Endodermal cell (in vitro differentiated cells): ENCODE data around the gene TMEM72. TPM values are rescaled to one million over a fixed set of nuclear protein-coding genes. Genes with fewer than 3 reads are reported as not detected.

Source experiments
- DNase-seq: peaks from one replicate; pipeline ENCODE4 v3.0.0-alpha.2; 2017
- H3K27ac ChIP-seq: 2 replicates; pipeline ENCODE4 v1.5.1; 2013; ENCODE audit warnings: mild to moderate bottlenecking, low read depth, low read length, moderate library complexity
- H3K27me3 ChIP-seq: 2 replicates; pipeline ENCODE4 v1.6.1; 2013; ENCODE audit warnings: mild to moderate bottlenecking, low read length, moderate library complexity; ENCODE audit not compliant: insufficient read depth, control insufficient read depth, poor library complexity, severe bottlenecking
- H3K36me3 ChIP-seq: 2 replicates; pipeline ENCODE4 v1.7.0; 2013; ENCODE audit warnings: mild to moderate bottlenecking, low read length, moderate library complexity; ENCODE audit not compliant: control insufficient read depth, insufficient read depth
- H3K4me1 ChIP-seq: one replicate; pipeline ENCODE4 v1.7.0; 2013; ENCODE audit warnings: low read length; ENCODE audit not compliant: control insufficient read depth, insufficient read depth
- H3K4me3 ChIP-seq: 2 replicates; pipeline ENCODE4 v1.5.1; 2013; ENCODE audit warnings: mild to moderate bottlenecking, low read length, moderate library complexity
- H3K9ac ChIP-seq: 2 replicates; pipeline ENCODE4 v1.6.1; 2013; ENCODE audit warnings: mild to moderate bottlenecking, low read length, moderate library complexity; ENCODE audit not compliant: poor library complexity, severe bottlenecking; ENCODE audit errors: extremely low read depth
- H3K9me3 ChIP-seq: 2 replicates; pipeline ENCODE4 v1.6.1; 2013; ENCODE audit warnings: mild to moderate bottlenecking, low read length, moderate library complexity; ENCODE audit not compliant: control insufficient read depth
- H3K27ac Mint-ChIP-seq: 2 replicates; pipeline ENCODE4 v1.8.0; 2020; ENCODE audit warnings: mixed read lengths
- H3K27me3 Mint-ChIP-seq: 2 replicates; pipeline ENCODE4 v1.8.0; 2021; ENCODE audit warnings: mild to moderate bottlenecking, mixed read lengths; ENCODE audit not compliant: insufficient read depth
- H3K36me3 Mint-ChIP-seq: 2 replicates; pipeline ENCODE4 v1.8.0; 2020; ENCODE audit warnings: low read depth, mixed read lengths
- H3K4me1 Mint-ChIP-seq: 2 replicates; pipeline ENCODE4 v1.8.0; 2020; ENCODE audit warnings: mixed read lengths
- H3K4me3 Mint-ChIP-seq: 2 replicates; pipeline ENCODE4 v1.8.0; 2020; ENCODE audit warnings: mild to moderate bottlenecking, moderate library complexity, mixed read lengths
- H3K9me3 Mint-ChIP-seq: 2 replicates; pipeline ENCODE4 v1.8.0; 2020; ENCODE audit warnings: mild to moderate bottlenecking, mixed read lengths
- WGBS, 2 experiments: methylation state at CpG; one replicate each; pipeline versions ENCODE4 v1.1.5 to v1.1.7; 2013; ENCODE audit warnings: missing lambda C conversion rate in 2 of 2, mixed read lengths in 1 of 2; ENCODE audit not compliant: insufficient coverage in 1 of 2, insufficient read length in 1 of 2; 5-methylcytosine and 5-hydroxymethylcytosine counted together
- total RNA-seq, 2 donors: library from RNA; stranded (reverse); fragmentation: NEBNext Ultra II Directional in 1 of 2; extraction: Animal tissue kit (Norgen Biotek cat#: 25700) in 1 of 2; gene quantifications; 2 replicates in 1 of 2; 3 replicates in 1 of 2; pipeline ENCODE4 v1.2.1, GENCODE V29; 2021
- TF ChIP-seq, protein P1 (sequence below): fragments of 200-600 bp; sonication (generic); conservative IDR thresholded peaks from 2 replicates; pipeline ENCODE4 v1.5.0; 2021; ENCODE audit warnings: antibody characterized with exemption, mild to moderate bottlenecking

TMEM72 gene
- total RNA-seq, 2 donors from 2014 or later = not detected

DNA sequence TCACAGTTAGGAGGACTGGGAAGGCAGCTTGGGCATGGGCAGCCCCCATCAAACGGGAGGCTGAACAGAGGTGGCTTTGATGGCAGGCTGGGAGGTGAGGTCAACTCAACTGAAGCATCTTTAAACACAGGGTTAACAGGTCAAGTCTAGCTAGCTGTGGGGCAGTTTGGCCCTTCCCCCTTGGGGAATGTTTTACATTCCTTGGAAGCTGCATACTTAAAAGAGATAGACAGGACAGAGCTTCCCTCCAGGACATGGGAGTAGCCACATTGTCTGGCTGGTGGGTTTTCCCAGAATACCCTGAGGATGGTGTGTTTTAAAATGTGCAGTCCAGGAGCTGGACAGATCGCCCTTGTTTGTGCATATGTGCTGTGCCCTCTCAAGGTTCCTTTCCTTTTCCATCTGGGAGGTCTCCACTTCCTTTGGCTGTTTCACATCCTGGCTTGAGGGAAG lies 41.7 kb downstream of the TMEM72 start:
- peaks cover 2% of the 10 kb centered on the region for H3K9me3 Mint-ChIP-seq
- H3K36me3 Mint-ChIP-seq = peaks cover 8% of the 10 kb centered on the region
- Histone ChIP-seq H3K4me3 (no peak overlapping the region), H3K4me1 (no peaks in the 10 kb centered on the region), H3K27me3 (no peaks in the 10 kb centered on the region), H3K36me3 (no peaks in the 10 kb centered on the region), H3K27ac (peak overlapping the region; percentile 12), H3K9me3 (no peaks in the 10 kb centered on the region), H3K9ac (no peak overlapping the region)
- TF ChIP-seq, protein P1, sequence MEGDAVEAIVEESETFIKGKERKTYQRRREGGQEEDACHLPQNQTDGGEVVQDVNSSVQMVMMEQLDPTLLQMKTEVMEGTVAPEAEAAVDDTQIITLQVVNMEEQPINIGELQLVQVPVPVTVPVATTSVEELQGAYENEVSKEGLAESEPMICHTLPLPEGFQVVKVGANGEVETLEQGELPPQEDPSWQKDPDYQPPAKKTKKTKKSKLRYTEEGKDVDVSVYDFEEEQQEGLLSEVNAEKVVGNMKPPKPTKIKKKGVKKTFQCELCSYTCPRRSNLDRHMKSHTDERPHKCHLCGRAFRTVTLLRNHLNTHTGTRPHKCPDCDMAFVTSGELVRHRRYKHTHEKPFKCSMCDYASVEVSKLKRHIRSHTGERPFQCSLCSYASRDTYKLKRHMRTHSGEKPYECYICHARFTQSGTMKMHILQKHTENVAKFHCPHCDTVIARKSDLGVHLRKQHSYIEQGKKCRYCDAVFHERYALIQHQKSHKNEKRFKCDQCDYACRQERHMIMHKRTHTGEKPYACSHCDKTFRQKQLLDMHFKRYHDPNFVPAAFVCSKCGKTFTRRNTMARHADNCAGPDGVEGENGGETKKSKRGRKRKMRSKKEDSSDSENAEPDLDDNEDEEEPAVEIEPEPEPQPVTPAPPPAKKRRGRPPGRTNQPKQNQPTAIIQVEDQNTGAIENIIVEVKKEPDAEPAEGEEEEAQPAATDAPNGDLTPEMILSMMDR = no peak
- peak; percentile 64 for DNase-seq
- H3K4me1 Mint-ChIP-seq = peaks cover 12% of the 10 kb centered on the region
- 77 to 100% methylated on average over 1 to 2 of the region's 2 CpGs for WGBS, 2 experiments
- no peak overlapping the region for H3K4me3 Mint-ChIP-seq
- no peaks in the 10 kb centered on the region for H3K27me3 Mint-ChIP-seq
- no peak overlapping the region for H3K27ac Mint-ChIP-seq

- peaks cover 2% of the 10 kb centered on the region for H3K9me3 Mint-ChIP-seq
- H3K4me3 ChIP-seq = no peak overlapping the region
- no peak for DNase-seq
- H3K4me1 Mint-ChIP-seq = peaks cover 20% of the 10 kb centered on the region
- H3K4me3 Mint-ChIP-seq = no peak overlapping the region
- no peak overlapping the region for H3K9ac ChIP-seq
- no peaks in the 10 kb centered on the region for H3K27me3 Mint-ChIP-seq
- H3K36me3 ChIP-seq = no peaks in the 10 kb centered on the region
- no peaks in the 10 kb centered on the region for H3K27me3 ChIP-seq
- H3K36me3 Mint-ChIP-seq = peaks cover 8% of the 10 kb centered on the region
- no peak overlapping the region for H3K27ac ChIP-seq
- TF ChIP-seq, protein P1 = no peak
- H3K27ac Mint-ChIP-seq = no peak overlapping the region
- no peaks in the 10 kb centered on the region for H3K4me1 ChIP-seq
- H3K9me3 ChIP-seq = no peaks in the 10 kb centered on the region
These were observed 42.9 kb downstream of the TMEM72 start for GRCh38 chr10:44954042-44954441.

DNA sequence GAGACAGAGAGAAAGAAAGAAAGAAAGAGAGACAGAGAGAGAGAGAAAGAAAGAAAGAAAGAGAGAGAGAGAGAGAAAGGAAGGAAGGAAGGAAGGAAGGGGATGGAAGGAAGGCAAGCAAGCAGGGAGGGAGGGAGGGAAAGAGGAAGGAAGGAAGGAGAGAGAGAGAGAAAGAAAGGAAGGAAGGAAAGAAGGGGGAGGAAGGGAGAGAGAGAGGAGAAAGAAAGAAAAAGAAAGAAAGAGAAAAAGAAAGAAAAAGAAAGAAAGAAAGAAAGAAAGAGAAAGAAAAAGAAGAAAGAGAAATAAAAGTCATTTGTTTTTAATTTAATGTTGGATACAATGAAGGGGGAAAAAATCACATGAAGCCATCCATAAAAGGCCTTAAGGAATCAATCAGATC lies 43.8 kb downstream of the TMEM72 start:
- Histone ChIP-seq H3K9ac (no peak overlapping the region), H3K27me3 (no peaks in the 10 kb centered on the region), H3K36me3 (no peaks in the 10 kb centered on the region), H3K4me3 (no peak overlapping the region), H3K4me1 (no peaks in the 10 kb centered on the region), H3K9me3 (no peaks in the 10 kb centered on the region), H3K27ac (no peak overlapping the region)
- no peak overlapping the region for H3K27ac Mint-ChIP-seq
- peaks cover 20% of the 10 kb centered on the region for H3K4me1 Mint-ChIP-seq
- no peaks in the 10 kb centered on the region for H3K27me3 Mint-ChIP-seq
- peaks cover 2% of the 10 kb centered on the region for H3K9me3 Mint-ChIP-seq
- DNase-seq = no peak
- H3K36me3 Mint-ChIP-seq = peaks cover 8% of the 10 kb centered on the region
- TF ChIP-seq, protein P1 = no peak
- H3K4me3 Mint-ChIP-seq = no peak overlapping the region
